SK-N-SH treated with all-trans-retinoic acid at 6 μM for 48 hours (cell line): Measurements from ENCODE around the gene OR14I1.

Experiments
- GLIS3 ChIP-seq: fragments of 250-450 bp; sonication (Bioruptor Pico); IDR thresholded peaks from 2 replicates; pipeline ENCODE4 v1.5.0; 2020; ENCODE audit warnings: mild to moderate bottlenecking, moderate library complexity
- ISL1 ChIP-seq: fragments of 250-450 bp; sonication (Bioruptor Pico); IDR thresholded peaks from 2 replicates; pipeline ENCODE4 v2.1.2; 2022; ENCODE audit warnings: mild to moderate bottlenecking, moderate library complexity
- OSR1 ChIP-seq: fragments of 250-450 bp; sonication (Bioruptor Pico); IDR thresholded peaks from 2 replicates; pipeline ENCODE4 v1.8.0; 2022; ENCODE audit warnings: moderate library complexity, mild to moderate bottlenecking, inconsistent platforms
- SNAI2 ChIP-seq: fragments of 250-450 bp; sonication (Bioruptor Pico); IDR thresholded peaks from 2 replicates; pipeline ENCODE4 v1.5.0; 2020; ENCODE audit warnings: mild to moderate bottlenecking, moderate library complexity
- ZNF8 ChIP-seq: fragments of 450-650 bp; formaldehyde crosslinking; IDR thresholded peaks from 2 replicates; pipeline ENCODE4 v1.5.0; 2020; ENCODE audit warnings: mild to moderate bottlenecking, moderate library complexity
- TF ChIP-seq, protein P1 (sequence below): fragments of 250-450 bp; sonication (Bioruptor Pico); IDR thresholded peaks from 2 replicates; pipeline ENCODE4 v1.5.1; 2020; ENCODE audit warnings: low read depth, mild to moderate bottlenecking, moderate library complexity
- TF ChIP-seq, protein P2 (sequence below): fragments of 250-450 bp; sonication (Bioruptor Pico); IDR thresholded peaks from 2 replicates; pipeline ENCODE4 v1.5.1; 2021; ENCODE audit warnings: mild to moderate bottlenecking, moderate library complexity

DNA sequence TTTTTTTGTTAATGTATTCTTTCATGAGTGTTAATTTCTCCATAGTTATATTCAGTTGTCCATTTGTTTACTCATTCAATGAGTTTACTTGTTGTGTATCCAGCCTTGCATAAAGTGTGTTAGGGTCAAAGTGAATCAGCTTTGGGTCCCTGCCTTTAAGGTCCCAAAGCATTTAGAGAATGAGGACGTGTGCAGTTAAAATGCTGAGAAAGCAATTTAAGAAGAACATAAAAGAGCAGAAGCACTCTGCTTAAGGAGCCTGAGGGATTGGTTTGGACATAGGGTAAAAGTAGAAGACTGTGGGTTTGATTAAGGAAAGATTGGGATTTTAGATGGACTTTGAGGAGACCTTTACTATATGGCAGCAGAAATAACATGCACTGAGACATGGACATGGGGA is 3.5 kb downstream of the OR14I1 start:
- TF ChIP-seq GLIS3 (CRISPR knock-in tag) (no peak), OSR1 (CRISPR knock-in tag) (no peak), ZNF8 (CRISPR knock-in tag) (no peak), ISL1 (CRISPR knock-in tag) (no peak), SNAI2 (CRISPR knock-in tag) (no peak)
- TF ChIP-seq, protein P1, sequence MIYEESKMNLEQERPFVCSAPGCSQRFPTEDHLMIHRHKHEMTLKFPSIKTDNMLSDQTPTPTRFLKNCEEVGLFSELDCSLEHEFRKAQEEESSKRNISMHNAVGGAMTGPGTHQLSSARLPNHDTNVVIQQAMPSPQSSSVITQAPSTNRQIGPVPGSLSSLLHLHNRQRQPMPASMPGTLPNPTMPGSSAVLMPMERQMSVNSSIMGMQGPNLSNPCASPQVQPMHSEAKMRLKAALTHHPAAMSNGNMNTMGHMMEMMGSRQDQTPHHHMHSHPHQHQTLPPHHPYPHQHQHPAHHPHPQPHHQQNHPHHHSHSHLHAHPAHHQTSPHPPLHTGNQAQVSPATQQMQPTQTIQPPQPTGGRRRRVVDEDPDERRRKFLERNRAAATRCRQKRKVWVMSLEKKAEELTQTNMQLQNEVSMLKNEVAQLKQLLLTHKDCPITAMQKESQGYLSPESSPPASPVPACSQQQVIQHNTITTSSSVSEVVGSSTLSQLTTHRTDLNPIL (CRISPR knock-in tag), result no peak
- TF ChIP-seq, protein P2, sequence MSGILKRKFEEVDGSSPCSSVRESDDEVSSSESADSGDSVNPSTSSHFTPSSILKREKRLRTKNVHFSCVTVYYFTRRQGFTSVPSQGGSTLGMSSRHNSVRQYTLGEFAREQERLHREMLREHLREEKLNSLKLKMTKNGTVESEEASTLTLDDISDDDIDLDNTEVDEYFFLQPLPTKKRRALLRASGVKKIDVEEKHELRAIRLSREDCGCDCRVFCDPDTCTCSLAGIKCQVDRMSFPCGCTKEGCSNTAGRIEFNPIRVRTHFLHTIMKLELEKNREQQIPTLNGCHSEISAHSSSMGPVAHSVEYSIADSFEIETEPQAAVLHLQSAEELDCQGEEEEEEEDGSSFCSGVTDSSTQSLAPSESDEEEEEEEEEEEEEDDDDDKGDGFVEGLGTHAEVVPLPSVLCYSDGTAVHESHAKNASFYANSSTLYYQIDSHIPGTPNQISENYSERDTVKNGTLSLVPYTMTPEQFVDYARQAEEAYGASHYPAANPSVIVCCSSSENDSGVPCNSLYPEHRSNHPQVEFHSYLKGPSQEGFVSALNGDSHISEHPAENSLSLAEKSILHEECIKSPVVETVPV, result no peak
